HG03442 (cell line): ENCODE measurements around the gene WASL.

Experiments used
- ATAC-seq: cut with Tn5 transposase; IDR thresholded peaks from one replicate; pipeline ENCODE4 v1.9.1; 2021; ENCODE audit warnings: mild to moderate bottlenecking, moderate library complexity; ENCODE audit not compliant: unreplicated experiment

The WASL gene

GRCh38 chr7:123662293-123662692 lies 86.5 kb downstream of the WASL start:
- ATAC-seq = no peak

GRCh38 chr7:123661765-123662164 lies 87.0 kb downstream of the WASL start:
- no peak for ATAC-seq

- ATAC-seq = no peak
Measured at GRCh38 chr7:123660514-123661354, 88.1 kb downstream of the WASL start.

GRCh38 chr7:123658023-123658422 lies 90.8 kb downstream of the WASL start:
- ATAC-seq = no peak

GRCh38 chr7:123657304-123657685 lies 91.5 kb downstream of the WASL start:
- ATAC-seq = no peak

GRCh38 chr7:123656544-123657303 lies 92.1 kb downstream of the WASL start:
- no peak for ATAC-seq

GRCh38 chr7:123655614-123656013 lies 93.2 kb downstream of the WASL start, which contains the start of gene LMOD2:
LMOD2 (plus strand) TSS chr7:123655866; CDS start chr7:123655964, 98 bp downstream.
- no peak for ATAC-seq

GRCh38 chr7:123653162-123653561 lies 95.6 kb downstream of the WASL start:
- no peak for ATAC-seq

- no peak for ATAC-seq
Measured at GRCh38 chr7:123652406-123652805, 96.4 kb downstream of the WASL start.

GRCh38 chr7:123650595-123650994 lies 98.2 kb downstream of the WASL start:
- ATAC-seq = no peak

GRCh38 chr7:123649964-123650363 lies 98.8 kb downstream of the WASL start:
- ATAC-seq = no peak

- ATAC-seq = no peak
Measured at GRCh38 chr7:123647106-123647730, 101.6 kb downstream of the WASL start.

- ATAC-seq = no peak
Measured at GRCh38 chr7:123645516-123645915, 103.3 kb downstream of the WASL start.

GRCh38 chr7:123643495-123644441 lies 105.0 kb downstream of the WASL start:
- no peak for ATAC-seq

GRCh38 chr7:123641901-123642300 lies 106.9 kb downstream of the WASL start:
- no peak for ATAC-seq

- no peak for ATAC-seq
Measured at GRCh38 chr7:123640583-123640982, 108.2 kb downstream of the WASL start.

- no peak for ATAC-seq
Measured at GRCh38 chr7:123639631-123640030, 109.2 kb downstream of the WASL start.

GRCh38 chr7:123637878-123638277 lies 110.9 kb downstream of the WASL start:
- no peak for ATAC-seq

GRCh38 chr7:123637203-123637602 lies 111.6 kb downstream of the WASL start:
- ATAC-seq = no peak

- ATAC-seq = no peak
Measured at GRCh38 chr7:123635551-123636359, 113.0 kb downstream of the WASL start.
